Measurements from ENCODE around the gene RIC3. TPM values are rescaled to one million over a fixed set of nuclear protein-coding genes. Genes with fewer than 3 reads are reported as not detected.
A peak's percentile ranks its signal among the peaks of the same experiment; 100 is the strongest.

Gene RIC3
- total RNA-seq, 1 experiment from 2014 or later: 23.7 TPM

DNA sequence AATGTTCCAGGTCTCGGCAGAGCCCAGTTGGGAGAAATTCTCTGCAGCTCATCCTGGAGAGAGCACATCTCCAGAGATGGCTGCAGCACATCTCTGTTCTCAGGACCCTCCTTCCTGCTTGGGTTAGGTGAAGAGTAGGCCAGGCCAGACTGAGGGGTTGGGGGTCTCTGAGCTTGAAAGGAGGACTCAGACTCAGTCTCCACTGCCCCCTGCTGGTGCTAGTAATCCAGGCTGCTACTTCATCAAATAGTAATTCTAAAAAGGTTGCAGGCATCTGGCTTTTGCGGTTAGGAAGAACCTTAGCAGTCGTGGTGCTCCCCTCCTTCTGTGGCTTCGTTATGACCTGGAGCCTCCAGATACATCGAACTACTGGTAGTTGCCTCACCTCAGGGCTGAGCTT, 78.1 kb downstream of the RIC3 start:
- H2BK5ac ChIP-seq (ENCODE audit: insufficient read length, low read length): no peak overlapping the region

More for the DNA sequence above, 78.1 kb downstream of the RIC3 start:
- Mint-ChIP-seq H3K36me3 (ENCODE audit: insufficient read depth in 1 of 3, low read depth in 3 of 3) (peaks cover 8 to 19% (median 18%) of the 10 kb centered on the region in 3 experiments; a peak in 6 of 7 replicates), H3K4me1 (peaks cover 17 to 20% of the 10 kb centered on the region in 2 experiments), H3K4me3 (no peak overlapping the region), H3K27me3 (ENCODE audit: low read depth) (no peaks in the 10 kb centered on the region; the same call in 1 of the 2 replicates), H3K9me3 (peaks cover 0 to 2% of the 10 kb centered on the region in 2 experiments; a peak in 1 of 5 replicates), H3K27ac (no peak overlapping the region)
- Histone ChIP-seq H3K79me2 (ENCODE audit: insufficient read depth, low read length) (no peaks in the 10 kb centered on the region), H2BK12ac (ENCODE audit: insufficient read length, low read depth, low read length) (no peak overlapping the region), H3K9ac (ENCODE audit: extremely low read depth, insufficient read length, low read length) (no peak overlapping the region), H3K9me3 (ENCODE audit: control insufficient read depth, low read depth, low read length) (no peaks in the 10 kb centered on the region), H2BK20ac (ENCODE audit: low read depth, low read length, poor library complexity, severe bottlenecking) (no peak overlapping the region), H3K27me3 (ENCODE audit: insufficient read depth, low read length) (no peaks in the 10 kb centered on the region), H3K23me2 (ENCODE audit: insufficient read length, low read depth, low read length, poor library complexity, severe bottlenecking) (no peaks in the 10 kb centered on the region), H3T11ph (ENCODE audit: low read length) (no peak overlapping the region), H3K23ac (ENCODE audit: insufficient read length, low read depth, low read length) (no peak overlapping the region), H2BK120ac (ENCODE audit: low read depth, low read length, poor library complexity, severe bottlenecking) (no peak overlapping the region), H3K27ac (ENCODE audit: insufficient read length, low read depth, low read length) (no peak overlapping the region), H2BK15ac (ENCODE audit: low read depth, low read length) (no peak overlapping the region), H3K56ac (ENCODE audit: insufficient read length, low read depth, low read length) (no peak overlapping the region), H3K14ac (ENCODE audit: insufficient read depth, low read length) (no peak overlapping the region), H3K18ac (ENCODE audit: insufficient read length, low read depth, low read length) (no peak overlapping the region), H4K91ac (ENCODE audit: insufficient read length, low read depth, low read length) (no peak overlapping the region), H3K4ac (ENCODE audit: low read depth, low read length) (no peak overlapping the region), H4K8ac (replicated peaks; ENCODE audit: insufficient read length, low read depth, low read length) (no peak overlapping the region), H4K20me1 (ENCODE audit: control insufficient read depth, insufficient read depth, insufficient read length) (no peaks in the 10 kb centered on the region), H3K4me2 (ENCODE audit: insufficient read depth, insufficient read length, low read length) (no peak overlapping the region), H4K5ac (ENCODE audit: insufficient read length, low read depth, low read length) (no peak overlapping the region), H2AK5ac (ENCODE audit: insufficient read length, low read length) (no peak overlapping the region), H2AFZ (ENCODE audit: low read length) (no peak overlapping the region), H3K79me1 (ENCODE audit: insufficient read depth, low read depth, low read length, poor library complexity, severe bottlenecking) (no peaks in the 10 kb centered on the region), H3K4me1 (ENCODE audit: insufficient read depth, low read length) (no peaks in the 10 kb centered on the region; the same call in 1 of the 2 replicates)
- DNase-seq: peak; percentile 80
- TF ChIP-seq, protein P1, sequence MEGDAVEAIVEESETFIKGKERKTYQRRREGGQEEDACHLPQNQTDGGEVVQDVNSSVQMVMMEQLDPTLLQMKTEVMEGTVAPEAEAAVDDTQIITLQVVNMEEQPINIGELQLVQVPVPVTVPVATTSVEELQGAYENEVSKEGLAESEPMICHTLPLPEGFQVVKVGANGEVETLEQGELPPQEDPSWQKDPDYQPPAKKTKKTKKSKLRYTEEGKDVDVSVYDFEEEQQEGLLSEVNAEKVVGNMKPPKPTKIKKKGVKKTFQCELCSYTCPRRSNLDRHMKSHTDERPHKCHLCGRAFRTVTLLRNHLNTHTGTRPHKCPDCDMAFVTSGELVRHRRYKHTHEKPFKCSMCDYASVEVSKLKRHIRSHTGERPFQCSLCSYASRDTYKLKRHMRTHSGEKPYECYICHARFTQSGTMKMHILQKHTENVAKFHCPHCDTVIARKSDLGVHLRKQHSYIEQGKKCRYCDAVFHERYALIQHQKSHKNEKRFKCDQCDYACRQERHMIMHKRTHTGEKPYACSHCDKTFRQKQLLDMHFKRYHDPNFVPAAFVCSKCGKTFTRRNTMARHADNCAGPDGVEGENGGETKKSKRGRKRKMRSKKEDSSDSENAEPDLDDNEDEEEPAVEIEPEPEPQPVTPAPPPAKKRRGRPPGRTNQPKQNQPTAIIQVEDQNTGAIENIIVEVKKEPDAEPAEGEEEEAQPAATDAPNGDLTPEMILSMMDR (conservative IDR thresholded peaks at IDR 0.05): peak; percentile 82
- WGBS (ENCODE audit: extremely low coverage, insufficient read length, low lambda C conversion rate): no CpG with 5 or more reads among the region's 5 CpGs

Measured in H9 (cell line).